Stomach smooth muscle (tissue), 2 donors: ENCODE data around the gene SEMA4D.
"Not testable (repeated sequence)": the region's sequence is repeated elsewhere in the genome, so short reads cannot be mapped to it uniquely, and the experiment has no call there.

Experiments used
- H3K27ac ChIP-seq: one replicate; pipeline ENCODE4 v1.7.0; 2013; ENCODE audit warnings: mild to moderate bottlenecking, low read length, inconsistent platforms
- H3K27me3 ChIP-seq, 2 donors: one replicate each; pipeline ENCODE4 v1.7.0; 2013; ENCODE audit warnings: low read length in 2 of 2; ENCODE audit not compliant: insufficient read depth in 2 of 2, control insufficient read depth in 1 of 2
- H3K36me3 ChIP-seq, 2 donors: one replicate each; pipeline ENCODE4 v1.7.0; 2013; ENCODE audit warnings: low read length in 2 of 2; ENCODE audit not compliant: control insufficient read depth in 2 of 2, insufficient read depth in 2 of 2
- H3K4me1 ChIP-seq: one replicate; pipeline ENCODE4 v1.7.0; 2013; ENCODE audit warnings: low read length; ENCODE audit not compliant: control insufficient read depth, insufficient read depth
- H3K4me3 ChIP-seq, 2 donors: one replicate each; pipeline ENCODE4 v1.7.0; 2013; ENCODE audit warnings: low read length in 2 of 2
- H3K9ac ChIP-seq, 2 donors: one replicate each; pipeline ENCODE4 v1.7.0; 2013; ENCODE audit warnings: low read length in 2 of 2, mild to moderate bottlenecking in 1 of 2
- H3K9me3 ChIP-seq, 2 donors: one replicate each; pipeline ENCODE4 v1.7.0; 2013; ENCODE audit warnings: low read length in 2 of 2; ENCODE audit not compliant: control insufficient read depth in 2 of 2
- donor health status: healthy.
- donor health status: Pancreatic carcinoma.

SEMA4D gene

DNA sequence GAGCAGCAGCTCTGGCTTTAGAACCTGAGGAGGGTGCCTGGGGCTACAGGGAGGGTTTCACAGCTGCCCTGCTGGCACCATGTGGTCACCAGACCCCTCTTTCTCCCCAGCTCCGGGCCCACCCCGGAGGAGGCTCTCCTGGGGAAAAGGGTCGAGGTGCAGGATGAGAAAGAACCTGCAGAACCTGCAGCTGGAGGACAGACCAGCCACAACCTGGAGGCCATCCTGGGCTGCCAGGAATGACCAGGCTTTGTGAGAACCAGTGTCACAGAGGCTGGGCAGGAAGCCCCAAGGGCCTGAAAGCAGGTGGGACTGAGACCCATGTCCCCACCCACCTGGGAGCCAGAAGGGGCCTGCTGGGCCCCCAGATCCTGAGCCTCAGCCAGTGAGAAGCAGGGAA is 23.0 kb downstream of the SEMA4D start:
- H3K27ac ChIP-seq, result no peak overlapping the region
- no peak overlapping the region for H3K9ac ChIP-seq

DNA sequence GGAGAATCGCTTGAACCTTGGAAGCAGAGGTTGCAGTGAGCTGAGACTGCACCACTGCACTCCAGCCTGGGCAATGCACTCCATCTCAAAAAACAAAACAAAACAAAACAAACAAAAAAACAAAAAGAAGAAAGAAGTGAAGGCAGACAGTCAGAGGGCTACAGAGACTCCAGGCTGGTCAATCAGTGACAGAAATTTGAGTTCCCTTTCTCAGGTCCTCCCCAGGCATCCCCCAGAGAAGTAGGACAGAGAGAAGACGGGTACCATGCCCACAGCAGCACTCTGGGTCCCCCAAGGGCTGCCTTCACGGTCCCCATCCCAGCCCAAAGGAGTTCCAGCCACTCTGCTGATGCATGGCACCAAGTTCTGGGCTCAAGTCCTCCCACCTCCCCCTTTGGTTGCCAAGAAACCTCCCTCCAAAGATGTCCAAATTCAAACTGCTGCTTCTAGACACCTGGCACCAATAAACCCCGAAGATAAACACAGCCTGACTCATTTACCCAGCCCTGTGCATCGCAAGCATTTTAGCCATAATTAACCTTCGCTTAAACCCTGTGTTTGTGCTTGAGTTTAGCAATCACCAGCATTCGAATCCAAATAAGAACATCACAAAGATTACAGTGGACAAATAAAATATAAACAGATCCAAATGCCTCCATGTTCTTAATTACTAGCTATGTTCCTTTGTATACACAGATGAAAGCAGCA is 24.0 kb downstream of the SEMA4D start:
- no peak overlapping the region for H3K9ac ChIP-seq
- H3K9me3 ChIP-seq, result no peaks in the 10 kb centered on the region
- H3K4me3 ChIP-seq, result no peak overlapping the region
- no peaks in the 10 kb centered on the region for H3K27me3 ChIP-seq
- H3K4me1 ChIP-seq, result peaks cover 4% of the 10 kb centered on the region
- no peaks in the 10 kb centered on the region for H3K36me3 ChIP-seq
- H3K27ac ChIP-seq, result no peak overlapping the region

More for the DNA sequence above, 23.0 kb downstream of the SEMA4D start:
- Histone ChIP-seq H3K4me3 (no peak overlapping the region), H3K4me1 (peaks cover 4% of the 10 kb centered on the region), H3K9me3 (no peaks in the 10 kb centered on the region), H3K36me3 (no peaks in the 10 kb centered on the region), H3K27me3 (no peaks in the 10 kb centered on the region)

DNA sequence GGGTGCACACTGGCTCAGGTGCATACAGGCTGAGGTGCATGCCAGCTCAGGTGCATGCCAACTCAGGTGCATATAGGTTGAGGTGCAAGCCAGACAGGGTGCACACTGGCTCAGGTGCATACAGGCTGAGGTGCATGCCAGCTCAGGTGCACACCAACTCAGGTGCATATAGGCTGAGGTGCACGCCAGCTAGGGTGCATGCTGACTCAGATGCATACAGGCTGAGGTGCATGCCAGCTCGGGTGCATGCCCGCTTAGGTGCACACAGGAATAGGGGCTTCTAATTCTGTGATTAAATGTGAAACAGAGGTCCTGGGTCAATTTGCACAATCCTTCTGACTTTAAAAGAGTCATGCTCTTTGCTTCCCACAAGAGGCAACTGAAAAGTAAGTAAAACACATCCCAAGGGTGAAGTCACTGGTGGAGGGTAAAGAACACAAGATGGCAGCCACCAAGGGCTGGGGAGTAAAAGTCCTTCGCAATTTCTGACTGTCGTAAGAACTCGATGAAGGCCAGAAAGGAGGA is 26.1 kb downstream of the SEMA4D start:
- H3K9ac ChIP-seq, H3K27ac ChIP-seq, H3K9me3 ChIP-seq, H3K4me1 ChIP-seq, H3K27me3 ChIP-seq, H3K36me3 ChIP-seq, H3K4me3 ChIP-seq: not testable (repeated sequence)

DNA sequence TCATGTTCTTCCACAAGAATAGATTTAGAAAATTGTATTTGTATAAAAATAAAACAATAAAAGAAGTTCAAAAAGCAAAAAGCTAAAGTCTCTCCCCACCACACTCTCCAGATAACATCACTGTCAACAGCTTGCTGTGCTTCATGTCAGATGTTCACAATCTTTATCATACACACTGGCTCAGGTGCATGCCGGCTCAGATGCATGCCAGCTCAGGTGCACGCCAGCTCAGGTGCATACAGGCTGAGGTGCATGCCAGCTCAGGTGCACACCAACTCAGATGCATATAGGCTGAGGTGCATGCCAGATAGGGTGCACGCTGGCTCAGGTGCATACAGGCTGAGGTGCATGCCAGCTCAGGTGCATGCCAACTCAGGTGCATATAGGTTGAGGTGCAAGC is 26.5 kb downstream of the SEMA4D start:
- Histone ChIP-seq H3K4me1 (no peaks in the 10 kb centered on the region), H3K4me3 (no peak overlapping the region), H3K27ac (no peak overlapping the region), H3K9ac (no peak overlapping the region), H3K9me3 (no peaks in the 10 kb centered on the region), H3K36me3 (no peaks in the 10 kb centered on the region), H3K27me3 (peaks cover 0 to 1% of the 10 kb centered on the region in 2 donors)

DNA sequence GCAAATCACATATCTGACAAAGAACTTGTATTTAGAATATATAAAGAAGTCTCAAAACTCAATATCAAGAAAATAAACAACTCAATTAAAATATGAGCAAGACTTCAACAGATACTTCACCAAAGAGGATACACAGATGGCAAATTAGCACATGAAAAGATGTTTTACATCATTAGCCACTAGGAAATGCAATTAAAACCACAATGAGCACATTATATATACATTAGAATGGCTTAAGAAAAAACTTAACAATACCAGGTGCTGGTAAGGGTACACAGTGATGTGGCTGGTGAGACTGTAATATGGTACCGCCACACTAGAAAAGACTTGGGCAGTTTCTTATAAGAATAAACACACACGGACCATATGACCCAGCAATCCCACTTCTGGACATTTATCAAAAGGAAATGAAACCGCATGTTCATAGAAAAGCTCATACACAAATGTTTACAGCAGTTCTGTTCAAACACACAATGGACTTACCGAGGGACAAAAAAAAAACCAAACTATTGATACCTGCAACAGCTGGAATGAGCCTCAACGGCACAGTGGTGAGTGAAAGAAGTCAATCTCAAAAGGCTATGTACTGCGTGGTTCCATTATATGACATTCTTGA is 27.6 kb downstream of the SEMA4D start:
- Histone ChIP-seq H3K4me3 (no peak overlapping the region), H3K27ac (no peak overlapping the region), H3K9ac (no peak overlapping the region), H3K36me3 (no peaks in the 10 kb centered on the region), H3K4me1 (no peaks in the 10 kb centered on the region), H3K27me3 (peaks cover 0 to 3% of the 10 kb centered on the region in 2 donors), H3K9me3 (no peaks in the 10 kb centered on the region)

DNA sequence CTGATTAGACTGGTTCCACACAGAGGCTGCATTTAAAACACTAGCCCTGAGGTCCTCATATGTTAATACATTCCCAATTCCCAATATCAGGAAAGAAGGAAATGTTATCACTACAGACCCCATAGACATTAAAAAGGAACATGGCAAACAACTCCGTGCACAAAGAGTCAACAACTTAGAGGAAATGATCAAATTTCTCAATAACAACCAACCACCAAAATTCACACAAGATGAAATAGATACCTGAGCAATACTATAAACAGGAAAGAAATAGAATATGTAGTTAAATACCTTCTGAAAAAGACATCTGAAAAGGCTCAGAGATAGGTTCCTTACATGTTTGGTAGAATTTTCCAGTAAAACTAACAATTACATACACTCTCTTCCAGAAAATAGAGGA is 28.9 kb downstream of the SEMA4D start:
- Histone ChIP-seq H3K4me3 (no peak overlapping the region), H3K36me3 (no peaks in the 10 kb centered on the region), H3K27ac (no peak overlapping the region), H3K27me3 (peaks cover 0 to 3% of the 10 kb centered on the region in 2 donors), H3K9me3 (no peaks in the 10 kb centered on the region), H3K4me1 (no peaks in the 10 kb centered on the region), H3K9ac (no peak overlapping the region)

DNA sequence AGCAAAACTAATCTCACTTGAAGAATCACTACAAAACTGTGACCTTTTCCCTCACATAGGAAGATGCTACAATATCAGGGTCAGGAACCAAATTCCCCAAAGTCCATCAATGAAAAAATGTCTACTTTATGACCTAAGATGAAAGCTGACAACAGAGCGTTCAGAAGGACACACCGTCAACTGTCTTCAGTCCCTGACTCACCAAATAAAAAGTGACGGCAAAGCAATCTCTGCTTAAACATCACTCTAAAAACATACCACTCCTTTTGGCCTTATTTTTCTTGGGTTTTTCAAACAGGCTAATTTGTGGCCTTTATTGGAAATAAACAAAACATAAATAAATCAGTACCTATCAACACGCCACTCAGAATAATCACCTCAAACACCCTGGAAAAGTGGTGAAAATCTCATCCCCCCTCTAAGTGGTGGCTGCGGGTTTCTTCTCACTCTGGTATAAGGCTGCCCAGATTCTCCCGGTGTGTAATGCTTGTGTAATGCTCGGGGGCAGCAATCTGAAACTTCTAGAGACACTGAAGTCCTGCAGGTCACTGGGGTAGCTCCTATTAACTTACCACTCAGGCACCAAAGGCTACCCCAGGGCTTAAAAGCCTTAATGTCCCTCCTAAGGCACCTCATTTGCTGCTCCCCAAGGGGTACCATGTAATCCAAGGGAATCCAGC is 29.5 kb downstream of the SEMA4D start:
- Histone ChIP-seq H3K4me3 (no peak overlapping the region), H3K27ac (no peak overlapping the region), H3K9ac (no peak overlapping the region), H3K36me3 (no peaks in the 10 kb centered on the region), H3K27me3 (peaks cover 0 to 3% of the 10 kb centered on the region in 2 donors), H3K4me1 (no peaks in the 10 kb centered on the region), H3K9me3 (no peaks in the 10 kb centered on the region)

DNA sequence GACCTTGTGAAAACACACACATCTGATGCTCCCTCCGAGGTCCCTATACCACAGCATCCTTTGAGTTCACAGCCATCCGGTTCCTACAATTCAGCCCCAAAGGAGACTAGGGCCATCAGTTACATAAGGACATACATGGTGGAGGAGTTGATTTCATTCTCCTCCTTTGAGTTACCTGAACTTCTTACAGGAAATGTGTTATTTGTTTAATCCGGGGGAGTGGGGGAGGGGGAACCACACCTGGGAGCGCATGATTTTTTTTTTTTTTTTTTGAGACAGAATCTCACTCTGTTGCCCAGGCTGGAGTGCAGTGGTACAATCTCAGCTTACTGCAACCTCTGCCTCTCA is 30.7 kb downstream of the SEMA4D start:
- no peaks in the 10 kb centered on the region for H3K36me3 ChIP-seq
- no peaks in the 10 kb centered on the region for H3K9me3 ChIP-seq
- H3K27me3 ChIP-seq, result peaks cover 0 to 3% of the 10 kb centered on the region in 2 donors
- no peak overlapping the region for H3K4me3 ChIP-seq
- no peaks in the 10 kb centered on the region for H3K4me1 ChIP-seq
- no peak overlapping the region for H3K27ac ChIP-seq
- H3K9ac ChIP-seq, result no peak overlapping the region

DNA sequence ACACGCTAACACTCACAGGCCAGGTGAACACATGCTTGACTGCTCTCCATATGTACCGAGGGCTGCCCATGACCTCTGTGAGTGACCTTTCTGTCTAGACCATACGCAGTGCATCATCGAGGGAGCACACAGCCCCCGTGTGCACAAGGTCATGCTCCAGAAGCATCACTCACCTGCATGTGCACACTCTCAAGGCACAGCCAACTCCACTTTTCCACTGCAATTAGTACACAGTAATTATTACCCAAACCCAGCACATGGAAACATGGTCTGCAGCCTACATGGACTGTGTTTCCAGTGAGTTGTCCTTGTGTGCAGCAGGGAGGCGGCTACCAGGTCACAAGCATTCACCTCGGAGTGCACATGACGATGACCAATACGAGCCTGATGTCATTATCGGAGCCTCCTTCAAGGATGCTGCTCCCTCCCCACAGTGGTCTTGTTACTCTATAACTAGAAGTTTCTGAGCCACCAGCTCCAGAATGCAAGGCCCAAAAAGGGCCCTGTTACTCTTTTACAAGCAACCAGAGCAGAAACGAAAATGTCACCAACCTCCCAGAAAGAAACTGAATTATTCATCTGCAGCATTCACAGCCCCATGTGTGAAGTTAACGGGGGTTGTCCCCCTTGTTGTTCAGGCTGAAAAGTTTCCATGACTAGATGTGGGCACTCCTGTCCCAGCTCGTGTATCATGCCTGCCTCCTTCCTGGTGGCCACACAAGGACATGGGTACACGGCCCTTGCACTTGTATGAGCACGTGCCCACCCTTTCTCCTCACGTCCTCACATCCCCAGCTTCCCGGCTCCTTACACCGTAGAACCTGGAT is 31.2 kb downstream of the SEMA4D start:
- no peak overlapping the region for H3K4me3 ChIP-seq
- H3K9me3 ChIP-seq, result no peaks in the 10 kb centered on the region
- H3K36me3 ChIP-seq, result no peaks in the 10 kb centered on the region
- H3K9ac ChIP-seq, result no peak overlapping the region
- H3K27ac ChIP-seq, result no peak overlapping the region
- peaks cover 0 to 3% of the 10 kb centered on the region in 2 donors for H3K27me3 ChIP-seq
- no peaks in the 10 kb centered on the region for H3K4me1 ChIP-seq

DNA sequence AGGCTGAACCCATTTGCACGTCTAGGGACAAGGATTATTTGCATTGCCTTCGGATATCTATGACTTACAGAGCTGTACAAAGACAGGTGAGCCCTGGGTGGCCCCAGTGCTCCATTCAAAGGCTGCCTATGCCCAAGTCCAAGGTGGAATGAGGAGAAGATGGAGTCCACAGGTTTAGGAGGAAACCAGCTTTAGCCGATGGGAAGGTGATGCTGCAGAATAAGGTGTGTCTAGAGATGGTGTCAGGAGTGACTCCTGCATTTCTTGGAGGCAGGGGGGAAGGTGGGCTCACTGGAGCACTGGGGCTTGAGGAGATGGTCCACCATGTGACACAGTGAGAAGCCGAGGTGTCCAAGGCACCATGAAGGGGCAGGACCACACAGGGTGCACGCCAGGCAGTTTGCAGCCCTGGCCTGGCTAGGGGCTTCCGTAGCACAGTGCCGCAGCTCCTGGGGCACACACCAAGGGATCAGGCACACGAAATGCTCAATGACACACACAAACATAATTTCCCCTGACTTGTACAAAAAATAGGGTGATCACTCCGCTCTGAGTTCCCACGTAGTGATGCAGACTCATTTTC is 32.1 kb downstream of the SEMA4D start:
- H3K27ac ChIP-seq, result no peak overlapping the region
- H3K9ac ChIP-seq, result no peak overlapping the region
- no peak overlapping the region for H3K4me3 ChIP-seq
- H3K27me3 ChIP-seq, result peaks cover 0 to 3% of the 10 kb centered on the region in 2 donors
- no peaks in the 10 kb centered on the region for H3K9me3 ChIP-seq
- H3K36me3 ChIP-seq, result no peaks in the 10 kb centered on the region
- H3K4me1 ChIP-seq, result no peaks in the 10 kb centered on the region
